ENCODE results near the gene GMPPB. TPM values are rescaled to one million over a fixed set of nuclear protein-coding genes. Genes with fewer than 3 reads are reported as not detected.
A peak's percentile ranks its signal among the peaks of the same experiment; 100 is the strongest.

GMPPB gene
- total RNA-seq, 1 experiment from 2014 or later: 32.2 TPM

GRCh38 chr3:49722896-49723295 lies 855 bp downstream of the GMPPB start:
- Histone ChIP-seq H3K27me3 (replicated peaks) (no peaks in the 10 kb centered on the region), H3K27ac (peak overlapping the region; percentile 84), H3K4me1 (replicated peaks) (peaks cover 31% of the 10 kb centered on the region)

GRCh38 chr3:49721896-49722781 lies 1.6 kb downstream of the GMPPB start:
- Histone ChIP-seq H3K9me3 (replicated peaks) (no peaks in the 10 kb centered on the region; the same call in 1 of the 2 replicates), H3K36me3 (peaks cover 62% of the 10 kb centered on the region), H3K27ac (no peak overlapping the region), H3K4me1 (replicated peaks) (peaks cover 31% of the 10 kb centered on the region), H3K27me3 (replicated peaks) (no peaks in the 10 kb centered on the region), H3K4me3 (peak overlapping the region; percentile 93; the same call in 1 of the 2 replicates)
- DNase-seq (ENCODE audit: low read depth in 1 of 2, low spot score in 2 of 2): no peak

More at GRCh38 chr3:49722896-49723295, 855 bp downstream of the GMPPB start:
- no peak for DNase-seq (ENCODE audit: low read depth in 1 of 2, low spot score in 2 of 2)
- Histone ChIP-seq H3K9me3 (replicated peaks) (no peaks in the 10 kb centered on the region; the same call in 1 of the 2 replicates), H3K36me3 (peaks cover 69% of the 10 kb centered on the region), H3K4me3 (peak overlapping the region; percentile 93)

- no peak overlapping the region for H3K27ac ChIP-seq
- DNase-seq (ENCODE audit: low read depth in 1 of 2, low spot score in 2 of 2): no peak
- peaks cover 31% of the 10 kb centered on the region for H3K4me1 ChIP-seq (replicated peaks)
- peaks cover 62% of the 10 kb centered on the region for H3K36me3 ChIP-seq
- H3K9me3 ChIP-seq (replicated peaks): no peaks in the 10 kb centered on the region; the same call in 1 of the 2 replicates
- no peaks in the 10 kb centered on the region for H3K27me3 ChIP-seq (replicated peaks)
- no peak overlapping the region for H3K4me3 ChIP-seq
Measured at GRCh38 chr3:49721596-49721895, 2.2 kb downstream of the GMPPB start.

GRCh38 chr3:49720855-49721595 lies 2.7 kb downstream of the GMPPB start:
- Histone ChIP-seq H3K27me3 (replicated peaks) (no peaks in the 10 kb centered on the region), H3K27ac (no peak overlapping the region), H3K4me1 (replicated peaks) (peaks cover 31% of the 10 kb centered on the region), H3K4me3 (no peak overlapping the region), H3K9me3 (replicated peaks) (no peaks in the 10 kb centered on the region; the same call in 1 of the 2 replicates), H3K36me3 (peaks cover 60% of the 10 kb centered on the region)
- DNase-seq (ENCODE audit: low read depth in 1 of 2, low spot score in 2 of 2): no peak

- H3K27me3 ChIP-seq (replicated peaks): no peaks in the 10 kb centered on the region
- peaks cover 60% of the 10 kb centered on the region for H3K36me3 ChIP-seq
- H3K4me3 ChIP-seq: peak within 1 kb of the TSS; percentile 39
- H3K9me3 ChIP-seq (replicated peaks): no peaks in the 10 kb centered on the region; the same call in 1 of the 2 replicates
- H3K27ac ChIP-seq: no peak within 1 kb of the TSS
- H3K4me1 ChIP-seq (replicated peaks): peaks cover 26% of the 10 kb centered on the region
- DNase-seq (ENCODE audit: low read depth in 1 of 2, low spot score in 2 of 2): peak; percentile 88 to 91
Measured at GRCh38 chr3:49719214-49719884, 4.4 kb downstream of the GMPPB start, which contains the start of gene AMIGO3. Gene AMIGO3, minus strand, starts transcription at chr3:49719684. Its CDS starts 219 bp downstream, at chr3:49719465.

GRCh38 chr3:49718858-49719213 lies 4.9 kb downstream of the GMPPB start:
- no peak for DNase-seq (ENCODE audit: low read depth in 1 of 2, low spot score in 2 of 2)
- no peaks in the 10 kb centered on the region for H3K27me3 ChIP-seq (replicated peaks)
- no peaks in the 10 kb centered on the region; the same call in 1 of the 2 replicates for H3K9me3 ChIP-seq (replicated peaks)
- H3K27ac ChIP-seq: no peak overlapping the region
- H3K36me3 ChIP-seq: peaks cover 60% of the 10 kb centered on the region
- peaks cover 24% of the 10 kb centered on the region for H3K4me1 ChIP-seq (replicated peaks)
- H3K4me3 ChIP-seq: peak overlapping the region; percentile 39

- H3K9me3 ChIP-seq (replicated peaks): no peaks in the 10 kb centered on the region; the same call in 1 of the 2 replicates
- peaks cover 24% of the 10 kb centered on the region for H3K4me1 ChIP-seq (replicated peaks)
- H3K4me3 ChIP-seq: no peak overlapping the region
- H3K27ac ChIP-seq: no peak overlapping the region
- peaks cover 54% of the 10 kb centered on the region for H3K36me3 ChIP-seq
- DNase-seq (ENCODE audit: low read depth in 1 of 2, low spot score in 2 of 2): no peak
- H3K27me3 ChIP-seq (replicated peaks): no peaks in the 10 kb centered on the region
Measured at GRCh38 chr3:49717959-49718857, 5.5 kb downstream of the GMPPB start.

- Histone ChIP-seq H3K27me3 (replicated peaks) (no peaks in the 10 kb centered on the region), H3K4me1 (replicated peaks) (peaks cover 15% of the 10 kb centered on the region), H3K9me3 (replicated peaks) (no peaks in the 10 kb centered on the region; the same call in 1 of the 2 replicates), H3K4me3 (no peak overlapping the region), H3K36me3 (peaks cover 46% of the 10 kb centered on the region), H3K27ac (no peak overlapping the region)
- no peak for DNase-seq (ENCODE audit: low read depth in 1 of 2, low spot score in 2 of 2)
Measured at GRCh38 chr3:49717211-49717958, 6.4 kb downstream of the GMPPB start.

GRCh38 chr3:49716691-49717210 lies 7.0 kb downstream of the GMPPB start:
- Histone ChIP-seq H3K9me3 (replicated peaks) (no peaks in the 10 kb centered on the region; the same call in 1 of the 2 replicates), H3K4me1 (replicated peaks) (peaks cover 14% of the 10 kb centered on the region), H3K27ac (no peak overlapping the region), H3K4me3 (no peak overlapping the region), H3K27me3 (replicated peaks) (no peaks in the 10 kb centered on the region), H3K36me3 (peaks cover 41% of the 10 kb centered on the region)
- no peak for DNase-seq (ENCODE audit: low read depth in 1 of 2, low spot score in 2 of 2)

GRCh38 chr3:49716169-49716568 lies 7.6 kb downstream of the GMPPB start:
- H3K27me3 ChIP-seq (replicated peaks): no peaks in the 10 kb centered on the region

GRCh38 chr3:49715611-49716121 lies 8.1 kb downstream of the GMPPB start:
- Histone ChIP-seq H3K36me3 (peaks cover 30% of the 10 kb centered on the region), H3K27me3 (replicated peaks) (no peaks in the 10 kb centered on the region), H3K9me3 (replicated peaks) (no peaks in the 10 kb centered on the region; the same call in 1 of the 2 replicates), H3K4me3 (no peak overlapping the region), H3K27ac (no peak overlapping the region), H3K4me1 (replicated peaks) (peaks cover 14% of the 10 kb centered on the region)
- DNase-seq (ENCODE audit: low read depth in 1 of 2, low spot score in 2 of 2): no peak

More at GRCh38 chr3:49716169-49716568, 7.6 kb downstream of the GMPPB start:
- Histone ChIP-seq H3K9me3 (replicated peaks) (no peaks in the 10 kb centered on the region; the same call in 1 of the 2 replicates), H3K36me3 (peaks cover 35% of the 10 kb centered on the region), H3K27ac (no peak overlapping the region), H3K4me3 (no peak overlapping the region), H3K4me1 (replicated peaks) (peaks cover 14% of the 10 kb centered on the region)
- DNase-seq (ENCODE audit: low read depth in 1 of 2, low spot score in 2 of 2): no peak

All from SJSA1 (cell line).